NCI-H2171 treated with DMSO at 0.1 percent for 48 hours (cell line): ENCODE measurements around the gene DACT2.

Experiments used
- DNase-seq: peaks from one replicate; lab custom pipeline; 2025; lab: John Stamatoyannopoulos, UW

The DACT2 gene

GRCh38 chr6:168265827-168266815 is 53.5 kb downstream of the DACT2 start:
- no peak for DNase-seq

GRCh38 chr6:168265394-168265793 is 54.2 kb downstream of the DACT2 start:
- DNase-seq, result no peak

- no peak for DNase-seq
These were observed 54.8 kb downstream of the DACT2 start for GRCh38 chr6:168264593-168265335.

GRCh38 chr6:168263351-168263905 is 56.1 kb downstream of the DACT2 start:
- DNase-seq, result no peak

GRCh38 chr6:168261234-168261633 is 58.3 kb downstream of the DACT2 start:
- DNase-seq, result no peak

- no peak for DNase-seq
These were observed 59.1 kb downstream of the DACT2 start for GRCh38 chr6:168260420-168260987.

GRCh38 chr6:168258795-168259194 is 60.8 kb downstream of the DACT2 start:
- no peak for DNase-seq

GRCh38 chr6:168256940-168257339 is 62.6 kb downstream of the DACT2 start:
- no peak for DNase-seq
